Fibroblast of skin of left quadriceps (primary cell): ENCODE data around the gene CDC20.
"Not testable (repeated sequence)": the region's sequence is repeated elsewhere in the genome, so short reads cannot be mapped to it uniquely, and the experiment has no call there.

Experiments used
- DNase-seq, 2 experiments: peaks; one replicate each; pipeline ENCODE4 v3.0.0-alpha.2; 2013; ENCODE audit warnings: low read depth in 2 of 2

CDC20 gene

DNA sequence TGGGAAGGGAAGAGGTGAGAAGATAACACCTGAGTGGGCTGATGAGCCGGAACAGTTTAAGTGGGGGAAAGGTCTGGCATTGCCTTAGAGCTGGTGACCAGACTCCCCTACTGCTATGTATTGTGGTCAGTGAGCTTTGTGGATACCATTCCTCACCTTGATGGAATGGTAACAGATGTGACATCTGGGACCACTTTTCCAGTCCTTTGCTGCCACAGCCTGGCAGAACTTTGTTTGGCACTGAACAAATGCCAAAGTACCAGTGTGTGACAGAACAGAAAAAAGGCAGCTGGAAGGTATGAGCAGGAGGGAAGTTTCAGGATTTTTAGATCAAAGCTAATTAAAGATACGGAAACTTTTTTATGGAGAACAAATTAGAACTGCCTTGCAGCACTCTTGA lies 24.7 kb downstream of the CDC20 start:
- DNase-seq, result no peak

DNA sequence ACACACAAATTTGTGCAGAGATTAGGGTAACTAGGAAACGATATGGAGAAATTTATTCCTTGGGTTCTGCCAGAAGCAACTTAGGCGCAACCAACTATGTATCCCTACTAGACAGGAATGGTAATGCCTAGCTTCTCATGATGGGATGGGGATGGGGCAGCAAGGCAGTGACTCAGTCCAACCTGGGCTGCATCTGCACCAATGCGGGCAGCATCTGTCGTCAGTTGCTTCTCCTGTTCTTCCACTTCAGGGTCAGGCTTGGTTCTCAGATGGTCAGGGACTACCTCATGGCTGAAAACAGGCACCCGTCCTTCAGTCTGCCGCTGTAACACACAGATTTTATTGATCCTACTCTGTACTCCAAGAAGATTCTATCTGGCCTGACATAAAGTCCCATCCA lies 27.9 kb downstream of the CDC20 start:
- no peak for DNase-seq

DNA sequence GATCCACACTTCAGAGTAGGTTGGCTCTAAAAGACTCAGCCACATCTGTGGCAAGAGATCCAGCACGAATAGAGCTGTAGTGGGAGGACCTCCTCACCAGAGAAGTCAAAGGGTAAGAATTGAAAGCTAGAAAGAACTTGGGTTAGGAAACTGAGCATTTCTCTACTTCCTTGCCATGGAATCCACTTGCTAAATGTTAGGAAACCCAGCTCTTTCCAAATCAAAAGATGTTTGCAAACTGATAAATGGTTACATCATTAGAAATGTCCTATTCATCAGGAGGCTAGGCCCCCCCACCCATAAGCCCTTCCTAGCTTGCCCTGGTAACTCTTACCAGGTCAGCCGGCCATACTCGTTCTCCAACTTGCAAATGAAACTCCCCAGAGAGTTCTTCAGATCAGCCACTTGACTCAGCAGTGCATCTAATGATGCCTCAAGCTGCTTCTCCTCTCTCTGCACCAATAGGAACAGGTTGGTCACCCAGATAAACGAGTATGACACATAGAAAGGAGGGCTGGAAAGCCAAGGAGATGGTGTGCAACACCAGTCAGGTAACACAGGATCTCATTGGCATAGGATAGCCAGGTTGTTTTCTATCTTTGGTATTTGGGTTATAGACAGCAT lies 29.3 kb downstream of the CDC20 start:
- DNase-seq, result no peak

DNA sequence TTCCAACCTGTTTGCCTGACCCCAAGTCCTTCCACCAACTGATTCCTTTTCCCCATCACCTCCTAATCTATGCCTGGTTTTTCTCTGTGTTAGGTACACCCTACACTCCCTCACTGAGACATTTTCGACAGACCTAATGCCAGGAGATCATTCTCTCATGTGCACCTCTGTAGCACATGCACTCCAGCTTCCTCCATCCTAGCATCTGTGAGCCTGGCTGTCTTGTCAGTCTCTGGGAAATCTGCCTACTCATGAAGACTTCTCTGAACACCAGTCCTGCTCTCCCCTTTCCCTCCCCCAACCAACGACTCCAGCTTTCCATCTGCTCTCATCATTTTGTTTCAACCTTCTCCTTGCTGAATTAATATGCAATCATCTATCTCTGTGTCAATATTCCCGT lies 29.8 kb downstream of the CDC20 start:
- no peak for DNase-seq

DNA sequence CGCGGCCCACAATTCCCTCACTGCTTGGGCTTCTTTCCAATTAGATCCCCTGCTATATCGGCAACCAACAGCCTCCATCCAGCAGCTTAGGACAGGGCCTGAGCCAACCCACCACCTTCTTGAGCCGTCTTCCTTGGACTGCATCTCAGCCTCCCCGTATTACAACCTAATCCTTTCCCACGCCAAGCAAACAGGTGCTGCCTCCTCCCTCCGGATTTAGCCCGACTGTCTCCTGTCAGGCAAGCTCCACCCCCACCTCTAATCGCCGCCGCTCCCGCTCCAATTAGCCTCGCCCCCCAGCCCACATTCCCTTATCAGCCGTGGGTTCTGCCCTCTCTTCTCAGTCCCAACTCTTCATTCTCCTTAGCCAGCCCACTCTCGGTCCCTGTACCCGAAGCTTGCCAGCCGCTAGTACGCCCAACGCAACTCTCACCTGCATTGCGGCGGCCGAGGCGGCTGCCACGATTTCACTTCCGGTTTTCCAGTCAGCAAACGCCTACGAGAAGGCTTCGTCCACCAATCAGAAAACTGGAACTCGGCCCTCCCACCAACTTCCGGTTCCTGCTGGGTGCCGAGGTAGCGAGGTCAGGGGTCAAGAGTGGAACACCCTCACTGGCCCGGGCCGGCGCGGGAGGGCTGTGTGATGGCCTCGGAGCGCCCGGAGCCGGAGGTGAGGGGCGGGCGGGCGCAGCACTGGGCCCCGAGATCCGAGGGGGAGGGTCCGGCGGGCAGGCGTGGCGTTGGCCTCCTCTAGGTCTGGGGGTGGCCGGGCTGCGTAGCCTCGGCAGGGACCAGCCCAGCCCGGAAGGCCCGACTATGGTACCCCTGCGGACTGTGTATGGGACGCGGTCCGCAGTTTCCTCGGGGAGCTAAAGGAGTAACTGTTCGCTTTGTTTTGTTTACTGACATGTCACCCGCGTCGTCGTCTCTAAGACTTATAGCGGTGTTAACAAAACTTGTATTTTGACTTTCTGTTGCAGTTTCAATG lies 30.8 kb downstream of the CDC20 start, which contains the start of the genes MED8 and SZT2:
TSS of gene MED8 (minus strand) at position 475 of the 988 bp plus-strand sequence. CDS start at position 439, 36 bp downstream.
TSS of gene SZT2 (plus strand) at position 574 of the 988 bp plus-strand sequence. CDS start at position 644, 70 bp downstream.
- DNase-seq, result peak; percentile 87 to 88

DNA sequence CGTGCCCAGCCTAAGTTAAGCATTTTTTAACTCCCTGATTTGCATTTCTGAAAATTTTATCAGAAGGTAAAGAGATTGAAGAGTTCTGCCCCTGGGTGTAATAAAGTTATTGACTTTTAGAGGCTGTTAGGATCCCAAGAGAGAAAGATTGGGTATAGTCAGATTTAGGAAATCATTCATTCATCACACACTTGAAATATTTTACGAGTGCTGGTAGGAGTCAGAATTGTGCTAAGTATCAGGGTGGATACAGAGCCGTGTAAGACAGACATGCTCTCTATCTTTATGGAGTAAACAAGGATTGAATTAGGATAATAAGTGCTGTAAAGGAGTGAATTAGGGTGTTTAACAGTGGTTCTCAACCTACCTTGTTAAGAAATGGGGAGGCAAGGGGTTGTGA lies 33.9 kb downstream of the CDC20 start:
- no peak for DNase-seq

DNA sequence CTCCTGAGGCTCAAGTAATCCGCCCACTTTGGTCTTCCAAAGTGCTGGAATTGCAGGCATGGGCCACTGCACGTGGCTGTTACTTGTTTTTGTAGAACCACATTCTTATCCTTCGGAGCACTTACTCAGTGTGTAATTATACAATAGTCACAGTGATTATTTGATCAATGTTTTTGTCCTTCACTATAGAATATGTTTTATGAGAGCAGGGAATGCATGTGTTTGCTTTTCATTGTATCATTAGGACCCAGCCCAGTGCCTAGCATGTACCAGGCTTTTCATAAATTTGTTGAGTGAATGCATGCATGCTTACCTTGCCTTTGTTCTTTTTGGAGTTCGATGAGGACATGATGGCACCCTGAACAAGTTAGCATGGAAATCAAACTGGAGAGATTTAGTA lies 36.7 kb downstream of the CDC20 start:
- DNase-seq, result no peak

DNA sequence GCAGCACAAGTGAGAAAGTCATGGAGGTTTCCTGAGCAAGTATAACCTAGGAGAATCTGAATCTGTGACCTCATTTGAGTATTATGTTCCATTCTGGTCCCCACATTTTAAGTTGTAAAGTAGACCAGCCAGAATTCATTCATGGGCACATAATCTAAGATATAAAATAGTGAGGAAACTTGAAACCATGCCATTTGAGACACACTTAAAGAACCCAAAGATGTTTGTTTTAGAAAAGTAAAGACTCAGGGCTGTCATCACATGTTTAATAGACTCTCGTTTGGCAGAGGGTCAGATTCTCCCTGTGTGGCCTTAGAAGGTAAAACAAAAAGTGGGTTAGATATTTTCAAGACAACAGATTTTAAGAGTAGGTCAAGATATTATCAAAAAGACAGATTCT lies 37.3 kb downstream of the CDC20 start:
- DNase-seq, result no peak

DNA sequence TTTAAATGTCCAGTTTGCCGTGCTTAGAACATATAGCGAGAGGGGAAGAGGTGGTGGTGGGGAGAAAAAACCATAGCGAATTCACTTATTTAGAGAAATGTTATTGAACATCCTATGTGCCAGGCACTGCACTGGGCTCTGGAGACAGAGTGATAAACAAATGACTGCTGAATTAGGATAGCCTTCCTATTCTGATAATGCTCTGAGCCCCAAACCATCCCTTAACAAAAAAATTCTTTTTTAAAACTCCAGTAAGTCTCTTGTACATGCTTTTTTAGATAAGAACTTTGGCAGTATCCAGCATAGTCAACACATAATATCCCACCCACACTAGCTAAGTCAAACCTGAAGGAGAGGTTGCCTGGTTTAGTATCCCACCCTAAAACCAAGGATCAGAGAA lies 39.4 kb downstream of the CDC20 start:
- DNase-seq, result no peak

DNA sequence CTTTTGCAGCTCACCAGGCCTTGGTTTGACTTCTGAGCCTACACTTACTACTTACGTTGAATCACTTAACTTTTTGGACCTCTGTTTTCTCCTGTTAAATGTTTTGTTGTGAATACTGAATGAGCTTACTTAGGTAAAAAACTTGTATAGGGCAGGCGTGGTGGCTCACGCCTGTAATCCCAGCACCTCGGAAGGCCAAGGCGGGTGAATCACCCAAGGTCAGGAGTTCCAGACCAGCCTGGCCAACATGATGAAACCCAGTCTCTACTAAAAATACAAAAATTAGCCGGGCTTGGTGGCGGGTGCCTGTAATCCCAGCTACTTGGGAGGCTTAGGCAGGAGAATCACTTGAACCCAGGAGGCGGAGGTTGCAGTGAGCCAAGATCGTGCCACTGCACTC lies 41.7 kb downstream of the CDC20 start:
- not testable (repeated sequence) for DNase-seq

DNA sequence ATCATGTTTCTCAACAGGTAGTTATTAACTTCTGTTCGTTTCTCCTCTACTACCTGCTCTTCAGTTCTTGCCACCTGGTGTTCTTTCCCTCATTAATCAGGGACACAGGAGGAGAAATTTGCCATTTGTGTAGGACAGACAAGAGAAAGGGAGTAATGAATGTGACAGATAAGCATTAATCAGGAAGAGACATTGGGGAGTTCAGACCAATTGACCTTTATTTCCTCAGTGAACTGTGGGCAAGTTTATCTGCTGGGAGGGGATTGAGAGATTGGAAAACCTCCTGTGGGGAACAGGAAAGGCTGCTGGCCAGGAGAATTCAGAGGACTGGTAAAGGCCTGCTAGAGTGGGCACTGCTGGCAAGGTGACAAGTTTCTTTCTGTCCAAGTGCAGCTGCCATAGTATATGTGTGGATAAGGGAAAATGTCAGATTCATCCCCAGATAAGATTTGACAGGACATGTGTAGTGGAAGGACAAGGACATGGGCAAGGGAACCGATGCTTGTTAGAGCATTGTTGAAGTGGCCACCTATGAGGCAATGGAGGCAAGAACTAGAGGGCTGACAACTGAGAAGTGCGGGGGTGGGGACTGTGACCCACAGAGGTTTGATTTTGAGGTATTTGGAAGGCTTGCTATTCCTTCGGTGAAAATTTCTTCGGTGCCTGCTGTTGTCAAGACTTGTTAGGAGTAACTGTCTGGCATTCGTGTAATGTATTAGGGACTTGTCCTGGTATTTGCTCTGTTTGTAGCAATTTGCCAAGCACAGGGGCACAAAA lies 43.5 kb downstream of the CDC20 start:
- DNase-seq, result no peak

DNA sequence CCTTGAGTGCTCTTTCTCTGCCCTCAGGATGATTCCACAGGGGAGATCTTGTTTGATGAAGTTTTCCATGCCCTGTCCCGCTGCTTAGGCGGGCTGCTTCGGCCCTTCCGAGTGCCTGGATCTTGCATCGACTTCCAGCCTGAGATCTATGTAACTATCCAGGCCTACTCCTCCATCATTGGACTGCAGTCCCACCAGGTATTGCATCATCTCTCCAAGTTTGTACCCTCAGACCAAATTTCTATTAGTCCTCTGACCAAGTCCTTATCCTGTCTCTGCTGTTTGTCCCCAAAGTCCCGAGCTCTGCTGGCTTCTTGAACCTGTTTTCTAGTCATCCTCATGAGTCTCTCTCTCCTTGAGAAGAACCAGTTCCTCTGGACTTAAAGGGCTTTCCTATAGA lies 45.6 kb downstream of the CDC20 start:
- DNase-seq, result no peak

DNA sequence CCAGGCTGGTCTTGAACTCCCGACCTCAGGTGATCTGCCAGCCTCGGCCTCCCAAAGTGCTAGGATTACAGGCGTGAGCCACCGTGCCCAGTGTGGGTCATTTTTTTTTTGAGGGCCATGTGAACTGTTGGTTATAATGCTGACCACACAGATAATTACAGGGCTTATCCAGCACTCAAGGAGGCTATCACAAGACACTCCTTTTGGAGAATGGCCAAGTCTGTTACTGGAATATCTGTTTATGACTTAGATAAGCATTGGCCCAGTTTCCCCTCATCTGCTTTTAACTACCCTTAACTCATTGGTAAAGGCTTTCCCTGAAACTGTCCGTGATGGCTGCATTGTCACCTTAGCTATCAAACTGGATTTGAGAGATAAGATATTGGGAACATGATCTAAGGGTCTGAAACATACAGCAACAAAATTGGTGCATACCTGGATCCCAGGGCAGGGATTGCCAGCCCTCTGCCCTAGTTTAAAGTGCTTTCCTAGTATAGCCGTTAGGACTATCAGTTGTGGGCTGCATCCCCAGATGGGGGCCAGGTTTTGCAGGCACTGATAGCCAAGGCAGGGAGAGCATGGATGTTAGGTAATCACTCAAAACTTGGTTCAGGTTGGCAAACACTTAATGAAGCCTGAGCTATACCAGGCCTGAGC lies 46.6 kb downstream of the CDC20 start:
- DNase-seq, result no peak

DNA sequence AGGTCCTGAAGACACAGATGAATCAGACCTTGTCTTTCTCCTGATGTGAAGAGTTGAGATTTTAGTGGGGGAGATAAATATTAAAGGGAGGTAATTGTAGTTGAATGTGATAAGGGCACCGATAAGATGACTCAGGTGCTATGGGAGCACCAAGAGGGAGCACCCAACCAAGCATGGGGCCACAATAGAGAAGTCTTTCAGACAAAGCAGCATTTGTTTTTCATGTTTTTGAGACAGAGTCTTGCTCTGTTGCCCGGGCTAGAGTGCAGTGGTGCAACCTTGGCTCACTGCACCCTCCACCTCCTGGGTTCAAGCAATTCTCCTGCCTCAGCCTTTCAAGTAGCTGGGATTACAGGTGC lies 47.1 kb downstream of the CDC20 start:
- no peak for DNase-seq

DNA sequence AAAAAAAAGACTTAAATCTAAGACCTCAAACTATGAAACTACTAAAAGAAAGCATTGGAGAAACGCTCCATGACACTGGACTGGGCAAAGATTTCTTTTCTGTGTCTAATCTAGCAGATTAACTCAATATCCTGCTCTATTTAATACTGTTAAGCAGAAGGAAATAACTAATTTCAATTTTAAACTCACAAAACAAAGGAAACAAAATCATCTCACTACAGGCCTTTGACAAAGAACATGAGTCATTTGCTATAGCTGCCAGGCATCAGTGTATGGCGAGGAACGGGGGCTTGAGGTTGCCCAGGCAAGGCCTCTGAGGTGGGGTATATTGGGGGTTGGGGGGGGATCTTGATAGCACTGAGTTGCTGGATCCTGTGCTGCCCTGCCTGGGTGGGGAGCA lies 51.8 kb downstream of the CDC20 start:
- no peak for DNase-seq
